K562 (cell line): ENCODE data around the gene ILF3. TPM values are rescaled to one million over a fixed set of nuclear protein-coding genes. Genes with fewer than 3 reads are reported as not detected.

Experiments
- CHD4 ChIP-seq: fragments of 200-600 bp; sonication (generic); IDR thresholded peaks from 3 replicates; pipeline ENCODE4 v1.6.1; 2012; ENCODE audit warnings: low read depth, mild to moderate bottlenecking, mixed read lengths, low read length, inconsistent platforms; ENCODE audit not compliant: insufficient read depth, insufficient replicate concordance, poor library complexity, severe bottlenecking
- ETV5 ChIP-seq: sonication (generic); formaldehyde crosslinking; IDR thresholded peaks from 2 replicates; pipeline ENCODE4 v1.4.0; 2020; ENCODE audit warnings: low read depth, mild to moderate bottlenecking, missing genetic modification reagents
- FOXK1 ChIP-seq: sonication (generic); formaldehyde crosslinking; IDR thresholded peaks from 2 replicates; pipeline ENCODE4 v1.8.0; 2022; ENCODE audit warnings: missing genetic modification reagents, mild to moderate bottlenecking, borderline replicate concordance
- HCFC1 ChIP-seq: IDR thresholded peaks from 2 replicates; pipeline ENCODE4 v1.6.1; 2012; ENCODE audit warnings: low read depth, low read length, improper control_type of control experiment
- HDGF ChIP-seq: fragments of 450-650 bp; IDR thresholded peaks from 2 replicates; pipeline ENCODE4 v1.6.1; 2016
- HNRNPH1 ChIP-seq: fragments of 200-400 bp; formaldehyde crosslinking; optimal IDR thresholded peaks from 2 replicates; pipeline ENCODE3; 2017; ENCODE audit warnings: low read depth, mild to moderate bottlenecking, low read length, moderate library complexity
- KAT7 ChIP-seq: sonication (generic); formaldehyde crosslinking; IDR thresholded peaks from 2 replicates; pipeline ENCODE4 v1.8.0; 2022; ENCODE audit warnings: missing genetic modification reagents, mild to moderate bottlenecking, borderline replicate concordance
- KDM2B ChIP-seq: fragments of 250-450 bp; sonication (Bioruptor Pico); IDR thresholded peaks from 2 replicates; pipeline ENCODE4 v1.8.0; 2021; ENCODE audit warnings: mild to moderate bottlenecking, moderate library complexity
- MBD2 ChIP-seq: sonication (generic); IDR thresholded peaks from 2 replicates; pipeline ENCODE4 v1.6.1; 2016; ENCODE audit warnings: low read depth, borderline replicate concordance
- NFIC ChIP-seq: fragments of 450-650 bp; IDR thresholded peaks from 2 replicates; pipeline ENCODE4 v1.6.1; 2017; ENCODE audit warnings: mild to moderate bottlenecking, inconsistent platforms
- PHF20 ChIP-seq: fragments of 450-650 bp; IDR thresholded peaks from 2 replicates; pipeline ENCODE4 v1.6.1; 2018; ENCODE audit not compliant: partially characterized antibody
- SIRT6 ChIP-seq: IDR thresholded peaks from one replicate; pipeline ENCODE4 v1.6.1; 2012; ENCODE audit warnings: low read depth, mild to moderate bottlenecking, control low read depth, inconsistent platforms, low read length, moderate library complexity
- SMAD4 ChIP-seq: fragments of 250-450 bp; sonication (Bioruptor Pico); conservative IDR thresholded peaks from 2 replicates; pipeline ENCODE4 v1.8.0; 2021; ENCODE audit warnings: inconsistent platforms, mild to moderate bottlenecking, moderate library complexity
- SMARCA5 ChIP-seq: fragments of 450-650 bp; IDR thresholded peaks from 2 replicates; pipeline ENCODE4 v1.6.1; 2016
- SREBF1 ChIP-seq: fragments of 150-350 bp; IDR thresholded peaks from 2 replicates; pipeline ENCODE4 v1.6.1; 2014; ENCODE audit warnings: antibody characterized with exemption, low read depth, low read length, borderline replicate concordance
- YY1 ChIP-seq, 3 experiments: IDR thresholded peaks; 2 replicates each; pipeline ENCODE4 v1.6.1; 2011; ENCODE audit warnings: low read length in 2 of 3, mild to moderate bottlenecking in 2 of 3, moderate library complexity in 2 of 3, borderline replicate concordance in 1 of 3, control low read depth in 1 of 3, low read depth in 1 of 3; ENCODE audit not compliant: insufficient read depth in 3 of 3, insufficient replicate concordance in 2 of 3, control insufficient read depth in 1 of 3, insufficient read length in 1 of 3; ENCODE audit errors: extremely low read depth in 1 of 3
- ZBTB11 ChIP-seq, 3 experiments: fragments of 200-800 bp in 1 of 3; fragments of 250-450 bp in 1 of 3; fragments of 450-650 bp in 1 of 3; sonication (Bioruptor Pico) in 1 of 3; sonication (Bioruptor generic) in 1 of 3; formaldehyde crosslinking in 1 of 3; IDR thresholded peaks; 2 replicates each; pipeline versions ENCODE4 v1.6.1 to v1.8.0; 2016 to 2022; ENCODE audit warnings: mild to moderate bottlenecking in 2 of 3, missing genetic modification characterization in 2 of 3, missing compliant biosample characterization in 1 of 3, moderate library complexity in 1 of 3
- ZNF639 ChIP-seq, 2 experiments: fragments of 200-800 bp in 1 of 2; sonication (Bioruptor generic) in 1 of 2; sonication (generic) in 1 of 2; formaldehyde crosslinking in 1 of 2; IDR thresholded peaks in 1 of 2; conservative IDR thresholded peaks in 1 of 2; 2 replicates each; pipeline versions ENCODE4 v1.5.0 to v1.6.1; 2016 to 2020; ENCODE audit warnings: missing compliant biosample characterization in 1 of 2, missing genetic modification characterization in 1 of 2, missing genetic modification reagents in 1 of 2
- ZNF764 ChIP-seq: fragments of 250-450 bp; sonication (Bioruptor Pico); IDR thresholded peaks from 2 replicates; pipeline ENCODE4 v1.4.0; 2020; ENCODE audit warnings: low read depth, mild to moderate bottlenecking, moderate library complexity
- polyA plus RNA-seq, 8 experiments: library from polyadenylated mRNA; depleted of rRNA in 4 of 8; stranded (reverse) in 5 of 8; unstranded in 3 of 8; fragments of >200 nt; fragmentation: Nextera tagmentation in 2 of 8; fragmentation: Illumina TruSeq in 1 of 8; extraction: Ambion mirVana in 2 of 8; extraction: Trizol in 1 of 8; gene quantifications; 2 replicates each; pipeline versions ENCODE4 v1.2.1 to v1.2.3, GENCODE V29; 2011 to 2014; ENCODE audit warnings: inconsistent platforms in 1 of 8, missing spikeins in 1 of 8
- total RNA-seq, 7 experiments: library from RNA; depleted of rRNA in 6 of 7; stranded (reverse); fragments of >200 nt in 6 of 7; fragmentation: Illumina TruSeq in 2 of 7; extraction: Trizol in 2 of 7; gene quantifications; 2 replicates each; pipeline versions ENCODE4 v1.2.1 to v1.2.3, GENCODE V29; 2011 to 2021; ENCODE audit warnings: low replicate concordance in 1 of 7

ILF3 gene
- total and polyA plus RNA-seq, 9 of the 15 experiments (the other 6 are each of a cell fraction or from before 2014, with no cell fraction given) = 26.0 to 453 (median 175) TPM

GRCh38 chr19:10617409-10618121 lies 36.6 kb upstream of the ILF3 start (continued):
- TF ChIP-seq FOXK1 (CRISPR knock-in tag) = no peak
- TF ChIP-seq SIRT6 = no peak
- peak; percentile 53 for TF ChIP-seq PHF20
- 0 out of 2 replicates have a peak, but pooled peaks have one; percentile 51 for TF ChIP-seq ZNF764 (CRISPR knock-in tag)
- TF ChIP-seq KAT7 = peak; percentile 80; the same call in 1 of the 2 replicates
- 0 out of 6 replicates have a peak, but pooled peaks of 1 of the 3 experiments have one; percentile 11 for TF ChIP-seq ZBTB11 (CRISPR knock-in tag; IDR thresholded peaks at IDR 0.05)
- TF ChIP-seq YY1 (IDR thresholded peaks at IDR 0.05; ENCODE audit: borderline replicate concordance in 1 of 3, control insufficient read depth in 1 of 3, extremely low read depth in 1 of 3, insufficient read depth in 3 of 3, insufficient read length in 1 of 3, insufficient replicate concordance in 2 of 3, low read depth in 1 of 3, low read length in 2 of 3) = peak in 1 of 3 experiments; percentile 10
- peak; percentile 85 for TF ChIP-seq HDGF
- TF ChIP-seq CHD4 = peak; percentile 97
- peak; percentile 99 for TF ChIP-seq SMARCA5
- TF ChIP-seq HCFC1 = no peak
- no peak for TF ChIP-seq MBD2
- no peak for TF ChIP-seq KDM2B (CRISPR knock-in tag)
- no peak for TF ChIP-seq HNRNPH1
- TF ChIP-seq SREBF1 = no peak
- TF ChIP-seq SMAD4 = 0 out of 2 replicates have a peak, but pooled peaks have one; percentile 23
- TF ChIP-seq NFIC = 0 out of 2 replicates have a peak, but pooled peaks have one; percentile 38
- TF ChIP-seq ETV5 (CRISPR knock-in tag) = no peak
- TF ChIP-seq ZNF639 (CRISPR knock-in tag; conservative IDR thresholded peaks at IDR 0.05 in 1 of 2, IDR thresholded peaks at IDR 0.05 in 1 of 2) = no peak
